Mammary epithelial cell (primary cell): ENCODE data around the gene UGT3A1.

Experiments
- CTCF ChIP-seq, 2 donors: IDR thresholded peaks in 1 of 2; conservative IDR thresholded peaks in 1 of 2; 2 replicates each; pipeline ENCODE4 v1.5.1; 2011 to 2012; ENCODE audit warnings: inconsistent platforms in 2 of 2, low read length in 2 of 2, mild to moderate bottlenecking in 2 of 2, control low read depth in 1 of 2, low read depth in 1 of 2; ENCODE audit not compliant: insufficient read depth in 1 of 2; ENCODE audit errors: extremely low read depth in 1 of 2
- EZH2 ChIP-seq: IDR thresholded peaks from 2 replicates; pipeline ENCODE4 v1.6.1; 2012; ENCODE audit warnings: low read length, inconsistent platforms, borderline replicate concordance

- TF ChIP-seq CTCF (conservative IDR thresholded peaks at IDR 0.05 in 1 of 2, IDR thresholded peaks at IDR 0.05 in 1 of 2; ENCODE audit: extremely low read depth in 1 of 2, insufficient read depth in 1 of 2, low read depth in 1 of 2, low read length in 2 of 2) (no peak), EZH2 (no peak)
These were observed 38.7 kb upstream of the UGT3A1 start for GRCh38 chr5:36029914-36030313.
